Left lung (tissue), 10 donors: Measurements from ENCODE around the gene OSBPL2. TPM values are rescaled to one million over a fixed set of nuclear protein-coding genes. Genes with fewer than 3 reads are reported as not detected.

Source experiments
- ATAC-seq: fragments of 200-7000 bp; cut with Tn5 transposase; one replicate; pipeline ENCODE4 v1.9.1; 2020; ENCODE audit warnings: moderate library complexity
- DNase-seq, 4 donors: peaks; one replicate each; pipeline ENCODE4 v3.0.0-alpha.2; 2013 to 2020
- H3K27ac ChIP-seq, 2 donors: fragments of 200-600 bp; sonication (generic) in 1 of 2; one replicate each; pipeline versions ENCODE4 v1.5.0 to v1.8.0; 2020 to 2021
- H3K27me3 ChIP-seq, 2 donors: fragments of 200-600 bp; sonication (generic) in 1 of 2; one replicate each; pipeline versions ENCODE4 v1.5.0 to v1.8.0; 2020 to 2021
- H3K36me3 ChIP-seq, 2 donors: fragments of 200-600 bp; sonication (generic) in 1 of 2; one replicate each; pipeline versions ENCODE4 v1.5.0 to v1.8.0; 2020 to 2021
- H3K4me1 ChIP-seq, 2 donors: fragments of 200-600 bp; one replicate each; pipeline ENCODE4 v1.8.0; 2021
- H3K4me3 ChIP-seq, 2 donors: fragments of 200-600 bp; sonication (generic) in 1 of 2; one replicate each; pipeline versions ENCODE4 v1.5.0 to v1.8.0; 2020 to 2021; ENCODE audit warnings: mild to moderate bottlenecking in 1 of 2
- H3K9me3 ChIP-seq, 2 donors: fragments of 200-600 bp; sonication (generic) in 1 of 2; one replicate each; pipeline versions ENCODE4 v1.5.0 to v1.8.0; 2020 to 2021
- CTCF ChIP-seq, 2 donors: fragments of 200-600 bp; sonication (generic) in 1 of 2; IDR thresholded peaks; one replicate each; pipeline versions ENCODE4 v1.5.0 to v1.8.0; 2021; ENCODE audit warnings: antibody characterized with exemption in 2 of 2
- intact Hi-C, 2 donors: fragments of 100-400 bp; cut with DNase I; formaldehyde crosslinking; loops; one replicate each; pipeline versions ENCODE4 v1.11.2 to v1.14.2; 2022
- polyA plus RNA-seq, 6 donors: library from polyadenylated mRNA; unstranded; fragments of 120-200 nt; gene quantifications; one replicate each; pipeline ENCODE4 v1.2.1, GENCODE V29; 2013; ENCODE audit not compliant: insufficient read length in 6 of 6
- total RNA-seq, 2 donors: library from RNA; stranded (reverse); fragmentation: NEBNext Ultra II Directional; extraction: Animal tissue kit (Norgen Biotek cat#: 25700); gene quantifications; one replicate each; pipeline ENCODE4 v1.2.1, GENCODE V29; 2021
- donor health status: DM: no; HTN: yes; CAD: no.
- donor health status: DM: no; HTN: no; CAD: no.

Gene OSBPL2
- total and polyA plus RNA-seq, 8 donors = 25.6 to 47.3 (median 32.4) TPM

GRCh38 chr20:62335532-62335931 is 97.2 kb downstream of the OSBPL2 start:
- Histone ChIP-seq H3K4me3 (no peak overlapping the region), H3K27me3 (no peaks in the 10 kb centered on the region), H3K36me3 (peaks cover 0 to 93% of the 10 kb centered on the region in 2 donors), H3K4me1 (no peaks in the 10 kb centered on the region), H3K27ac (no peak overlapping the region), H3K9me3 (no peaks in the 10 kb centered on the region)
- ATAC-seq (no peak), DNase-seq (peak in 1 of 4 donors; percentile 48)
- intact Hi-C loops = no loop called here
- no peak for TF ChIP-seq CTCF (IDR thresholded peaks at IDR 0.05)

GRCh38 chr20:62336329-62336728 is 98.0 kb downstream of the OSBPL2 start:
- no peak for ATAC-seq
- Histone ChIP-seq H3K27ac (no peak overlapping the region), H3K36me3 (peaks cover 0 to 93% of the 10 kb centered on the region in 2 donors), H3K4me1 (no peaks in the 10 kb centered on the region), H3K4me3 (no peak overlapping the region), H3K9me3 (no peaks in the 10 kb centered on the region), H3K27me3 (no peaks in the 10 kb centered on the region)
- no peak for TF ChIP-seq CTCF (IDR thresholded peaks at IDR 0.05)
- peak in 1 of 4 donors; percentile 50 for DNase-seq
- intact Hi-C loops = no loop called here

GRCh38 chr20:62336775-62337557 is 98.6 kb downstream of the OSBPL2 start:
- Histone ChIP-seq H3K27me3 (no peaks in the 10 kb centered on the region), H3K9me3 (no peaks in the 10 kb centered on the region), H3K4me1 (no peaks in the 10 kb centered on the region), H3K36me3 (peaks cover 0 to 89% of the 10 kb centered on the region in 2 donors), H3K4me3 (no peak overlapping the region), H3K27ac (no peak overlapping the region)
- DNase-seq (peak in 1 of 4 donors; percentile 77), ATAC-seq (no peak)
- intact Hi-C loops = no loop called here
- no peak for TF ChIP-seq CTCF (IDR thresholded peaks at IDR 0.05)

- peaks cover 0 to 87% of the 10 kb centered on the region in 2 donors for H3K36me3 ChIP-seq
- ATAC-seq = no peak
- intact Hi-C loops = no loop called here
Observed at GRCh38 chr20:62337558-62338293, 99.4 kb downstream of the OSBPL2 start.

More at GRCh38 chr20:62337558-62338293, 99.4 kb downstream of the OSBPL2 start:
- Histone ChIP-seq H3K4me1 (no peaks in the 10 kb centered on the region), H3K9me3 (no peaks in the 10 kb centered on the region), H3K27ac (no peak overlapping the region), H3K27me3 (no peaks in the 10 kb centered on the region), H3K4me3 (no peak overlapping the region)
- TF ChIP-seq CTCF (IDR thresholded peaks at IDR 0.05) = no peak
- DNase-seq = no peak
